ENCODE data around the gene TPD52L1.

DNA sequence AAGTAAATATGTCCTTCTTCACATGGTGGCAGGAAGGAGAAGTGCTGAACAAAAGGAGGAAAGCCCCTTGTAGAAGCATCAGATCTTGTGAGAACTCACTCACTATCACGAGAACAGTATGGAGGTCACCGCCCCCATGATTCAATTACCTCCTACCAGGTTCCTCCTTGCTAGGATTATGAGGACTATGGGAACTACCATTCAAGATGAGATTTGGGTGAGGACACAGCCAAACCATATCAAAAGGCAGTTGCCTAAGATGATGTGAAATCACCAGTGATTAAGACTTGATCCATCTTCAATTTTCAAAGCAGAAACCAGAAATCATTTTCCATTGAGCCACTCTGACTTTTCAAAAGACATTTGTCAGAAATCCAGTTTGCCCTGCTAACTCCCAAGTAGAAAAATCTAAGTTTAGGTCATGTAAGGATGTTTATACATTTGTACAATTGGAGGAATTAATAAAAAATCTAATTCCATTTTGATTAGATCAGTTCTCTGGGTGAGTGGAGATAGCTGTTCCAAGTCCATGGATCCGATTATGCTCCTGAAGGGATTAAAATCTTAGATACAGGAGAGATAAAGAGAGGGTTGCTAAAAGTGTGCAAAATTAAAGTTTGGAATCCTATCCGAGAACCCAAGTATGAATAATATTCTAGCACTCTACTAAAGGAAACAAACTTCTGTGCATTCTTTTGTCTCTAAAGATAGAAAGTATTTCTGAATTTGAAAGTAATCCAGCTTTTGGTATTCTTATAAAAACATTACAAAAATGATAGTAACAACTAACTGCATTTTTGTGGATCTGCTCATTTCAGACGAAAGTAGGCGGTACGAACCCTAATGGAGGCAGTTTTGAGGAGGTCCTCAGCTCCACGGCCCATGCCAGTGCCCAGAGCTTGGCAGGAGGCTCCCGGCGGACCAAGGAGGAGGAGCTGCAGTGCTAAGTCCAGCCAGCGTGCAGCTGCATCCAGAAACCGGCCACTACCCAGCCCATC lies 108.7 kb downstream of the TPD52L1 start:
- no peak for TF ChIP-seq POLR2A (IDR thresholded peaks at IDR 0.05)
- TF ChIP-seq, protein P1, sequence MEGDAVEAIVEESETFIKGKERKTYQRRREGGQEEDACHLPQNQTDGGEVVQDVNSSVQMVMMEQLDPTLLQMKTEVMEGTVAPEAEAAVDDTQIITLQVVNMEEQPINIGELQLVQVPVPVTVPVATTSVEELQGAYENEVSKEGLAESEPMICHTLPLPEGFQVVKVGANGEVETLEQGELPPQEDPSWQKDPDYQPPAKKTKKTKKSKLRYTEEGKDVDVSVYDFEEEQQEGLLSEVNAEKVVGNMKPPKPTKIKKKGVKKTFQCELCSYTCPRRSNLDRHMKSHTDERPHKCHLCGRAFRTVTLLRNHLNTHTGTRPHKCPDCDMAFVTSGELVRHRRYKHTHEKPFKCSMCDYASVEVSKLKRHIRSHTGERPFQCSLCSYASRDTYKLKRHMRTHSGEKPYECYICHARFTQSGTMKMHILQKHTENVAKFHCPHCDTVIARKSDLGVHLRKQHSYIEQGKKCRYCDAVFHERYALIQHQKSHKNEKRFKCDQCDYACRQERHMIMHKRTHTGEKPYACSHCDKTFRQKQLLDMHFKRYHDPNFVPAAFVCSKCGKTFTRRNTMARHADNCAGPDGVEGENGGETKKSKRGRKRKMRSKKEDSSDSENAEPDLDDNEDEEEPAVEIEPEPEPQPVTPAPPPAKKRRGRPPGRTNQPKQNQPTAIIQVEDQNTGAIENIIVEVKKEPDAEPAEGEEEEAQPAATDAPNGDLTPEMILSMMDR (IDR thresholded peaks at IDR 0.05): no peak

Measured in uterus (tissue), 2 donors.